Upper lobe of right lung (tissue), 1 donor: ENCODE data around the gene USP8. TPM values are rescaled to one million over a fixed set of nuclear protein-coding genes. Genes with fewer than 3 reads are reported as not detected.
"Not testable (repeated sequence)": the region's sequence is repeated elsewhere in the genome, so short reads cannot be mapped to it uniquely, and the experiment has no call there.

Experiments used
- ATAC-seq: fragments of 200-7000 bp; cut with Tn5 transposase; one replicate; pipeline ENCODE4 v1.9.1; 2020; ENCODE audit warnings: mild to moderate bottlenecking, moderate library complexity
- DNase-seq: peaks from one replicate; pipeline ENCODE4 v3.0.0-alpha.2; 2020
- H3K27ac ChIP-seq: fragments of 200-600 bp; one replicate; pipeline ENCODE4 v1.8.0; 2022
- H3K27me3 ChIP-seq: fragments of 200-600 bp; one replicate; pipeline ENCODE4 v1.8.0; 2022; ENCODE audit warnings: mild to moderate bottlenecking
- H3K36me3 ChIP-seq: fragments of 200-600 bp; one replicate; pipeline ENCODE4 v1.8.0; 2022
- H3K4me1 ChIP-seq: fragments of 200-600 bp; one replicate; pipeline ENCODE4 v1.8.0; 2022
- H3K4me3 ChIP-seq: fragments of 200-600 bp; one replicate; pipeline ENCODE4 v1.8.0; 2022; ENCODE audit warnings: mild to moderate bottlenecking
- H3K9me3 ChIP-seq: fragments of 200-600 bp; one replicate; pipeline ENCODE4 v1.8.0; 2022
- CTCF ChIP-seq: fragments of 200-600 bp; IDR thresholded peaks from one replicate; pipeline ENCODE4 v1.8.0; 2022; ENCODE audit warnings: antibody characterized with exemption
- intact Hi-C: fragments of 100-400 bp; cut with DNase I; formaldehyde crosslinking; loops from one replicate; pipeline ENCODE4 v1.11.0; 2022
- total RNA-seq: library from RNA; stranded (reverse); fragmentation: NEBNext Ultra II Directional; extraction: Animal tissue kit (Norgen Biotek cat#: 25700); gene quantifications from one replicate; pipeline ENCODE4 v1.2.1, GENCODE V29; 2021
- donor health status: DM: no; HTN: yes; CAD: no; lungs with severe emphysema.

USP8 gene
- total RNA-seq, 1 donor from 2014 or later: 65.1 TPM

- no peaks in the 10 kb centered on the region for H3K4me1 ChIP-seq
- H3K27me3 ChIP-seq: no peaks in the 10 kb centered on the region
- H3K36me3 ChIP-seq: no peaks in the 10 kb centered on the region
- DNase-seq (no peak), ATAC-seq (peak; percentile 48)
- no peak for TF ChIP-seq CTCF
- no peak overlapping the region for H3K27ac ChIP-seq
- H3K4me3 ChIP-seq: no peak overlapping the region
- H3K9me3 ChIP-seq: no peaks in the 10 kb centered on the region
- intact Hi-C loops: no loop called here
Measured at GRCh38 chr15:50415752-50416404, 8.3 kb upstream of the USP8 start.

- Histone ChIP-seq H3K4me3 (no peak overlapping the region), H3K4me1 (no peaks in the 10 kb centered on the region), H3K27me3 (no peaks in the 10 kb centered on the region), H3K27ac (no peak overlapping the region), H3K9me3 (no peaks in the 10 kb centered on the region), H3K36me3 (no peaks in the 10 kb centered on the region)
- TF ChIP-seq CTCF: no peak
- DNase-seq (no peak), ATAC-seq (no peak)
- intact Hi-C loops: no loop called here
Measured at GRCh38 chr15:50416890-50417289, 7.3 kb upstream of the USP8 start.

GRCh38 chr15:50418041-50418583, 6.1 kb upstream of the USP8 start:
- H3K27ac ChIP-seq: no peak overlapping the region
- no peak for TF ChIP-seq CTCF
- no peaks in the 10 kb centered on the region for H3K36me3 ChIP-seq
- H3K27me3 ChIP-seq: no peaks in the 10 kb centered on the region
- DNase-seq (no peak), ATAC-seq (no peak)
- no peaks in the 10 kb centered on the region for H3K4me1 ChIP-seq
- no peak overlapping the region for H3K4me3 ChIP-seq
- H3K9me3 ChIP-seq: no peaks in the 10 kb centered on the region
- intact Hi-C loops: no loop called here

DNA sequence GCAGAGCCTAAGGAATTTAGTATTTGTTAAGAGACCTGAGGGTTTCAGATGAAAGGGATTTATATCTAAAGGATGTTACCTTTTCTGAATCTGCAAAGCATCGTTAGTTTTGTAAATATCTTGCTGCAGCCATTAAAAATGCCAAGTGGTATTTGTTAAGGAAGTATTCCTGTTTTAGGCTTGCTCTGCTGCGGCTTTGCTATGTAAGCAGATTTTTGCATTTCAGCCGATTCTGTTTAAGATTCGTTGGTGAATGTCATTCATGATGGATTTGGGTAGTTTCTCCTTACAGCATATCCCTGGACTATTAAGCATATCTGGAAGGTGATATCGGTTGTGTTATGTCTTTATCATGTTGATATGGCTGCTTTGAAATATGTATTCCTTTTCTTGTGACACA, 1.0 kb downstream of the USP8 start:
- Histone ChIP-seq H3K36me3 (peaks cover 4% of the 10 kb centered on the region), H3K27me3 (no peaks in the 10 kb centered on the region), H3K9me3 (no peaks in the 10 kb centered on the region), H3K27ac (peak overlapping the region; percentile 92), H3K4me1 (peaks cover 12% of the 10 kb centered on the region), H3K4me3 (peak overlapping the region; percentile 76)
- intact Hi-C loops: no loop called here
- no peak for TF ChIP-seq CTCF
- ATAC-seq (no peak), DNase-seq (no peak)

- peak overlapping the region; percentile 76 for H3K4me3 ChIP-seq
- H3K4me1 ChIP-seq: peaks cover 12% of the 10 kb centered on the region
- DNase-seq, ATAC-seq, H3K27ac ChIP-seq, intact Hi-C loops, H3K9me3 ChIP-seq, H3K27me3 ChIP-seq, H3K36me3 ChIP-seq: not testable (repeated sequence)
Measured at GRCh38 chr15:50425678-50426246, 1.6 kb downstream of the USP8 start.

- DNase-seq: no peak
- intact Hi-C loops: no loop called here
- H3K9me3 ChIP-seq: no peaks in the 10 kb centered on the region
- no peak overlapping the region for H3K27ac ChIP-seq
- H3K36me3 ChIP-seq: peaks cover 4% of the 10 kb centered on the region
- TF ChIP-seq CTCF: no peak
- peaks cover 12% of the 10 kb centered on the region for H3K4me1 ChIP-seq
- ATAC-seq: no peak
- no peak overlapping the region for H3K4me3 ChIP-seq
- no peaks in the 10 kb centered on the region for H3K27me3 ChIP-seq
Measured at GRCh38 chr15:50426428-50426827, 2.2 kb downstream of the USP8 start.
